ENCODE measurements around the gene CAMK1G.

CAMK1G gene

DNA sequence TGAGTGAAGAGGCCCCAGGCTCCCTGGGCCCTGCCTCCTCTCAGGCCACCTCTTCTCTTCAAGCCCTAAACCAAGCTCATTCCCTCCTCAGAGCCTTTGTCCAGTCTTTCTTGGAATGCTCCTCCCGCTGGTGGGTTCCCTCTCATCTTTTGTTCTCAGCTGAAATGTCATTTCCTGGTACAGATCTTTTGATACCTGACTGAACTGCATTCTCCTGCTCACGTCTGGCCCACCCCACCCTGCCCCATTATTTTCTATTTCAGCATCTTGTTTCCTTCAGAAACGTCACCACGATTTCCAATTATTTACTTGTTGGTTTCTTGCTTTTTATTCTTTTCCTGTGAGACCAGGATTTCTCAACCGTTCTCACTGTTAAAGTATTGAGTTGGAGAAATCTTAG, 52.3 kb downstream of the CAMK1G start:
- DNase-seq (ENCODE audit: low read depth in 3 of 3) = no peak

- no peak for DNase-seq (ENCODE audit: low read depth in 3 of 3)
Measured at GRCh38 chr1:209641832-209642172, 58.3 kb downstream of the CAMK1G start.

DNA sequence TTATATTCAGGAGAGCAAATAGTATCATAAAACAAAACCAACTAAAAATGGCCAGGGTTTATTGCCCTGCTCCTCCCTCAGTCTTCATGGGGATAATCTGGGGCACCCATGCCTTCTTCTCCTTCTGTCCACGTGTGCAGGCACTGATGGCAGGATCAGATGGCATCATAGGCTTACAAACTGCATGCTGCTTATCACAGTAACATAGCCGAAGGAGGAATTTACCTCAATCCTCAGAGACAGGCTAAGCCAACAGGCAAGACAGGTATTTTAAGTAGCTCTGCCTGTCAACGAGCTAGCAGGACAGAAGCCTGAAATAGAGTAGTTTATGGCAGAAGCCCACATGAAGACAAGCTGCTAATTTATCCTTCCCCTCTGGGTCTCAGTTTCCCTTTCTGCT, 59.3 kb downstream of the CAMK1G start:
- no peak for DNase-seq (ENCODE audit: low read depth in 3 of 3)

GRCh38 chr1:209643285-209644020, 59.9 kb downstream of the CAMK1G start:
- no peak for DNase-seq (ENCODE audit: low read depth in 3 of 3)

- no peak for DNase-seq (ENCODE audit: low read depth in 3 of 3)
Measured at GRCh38 chr1:209645574-209646452, 62.3 kb downstream of the CAMK1G start.

DNA sequence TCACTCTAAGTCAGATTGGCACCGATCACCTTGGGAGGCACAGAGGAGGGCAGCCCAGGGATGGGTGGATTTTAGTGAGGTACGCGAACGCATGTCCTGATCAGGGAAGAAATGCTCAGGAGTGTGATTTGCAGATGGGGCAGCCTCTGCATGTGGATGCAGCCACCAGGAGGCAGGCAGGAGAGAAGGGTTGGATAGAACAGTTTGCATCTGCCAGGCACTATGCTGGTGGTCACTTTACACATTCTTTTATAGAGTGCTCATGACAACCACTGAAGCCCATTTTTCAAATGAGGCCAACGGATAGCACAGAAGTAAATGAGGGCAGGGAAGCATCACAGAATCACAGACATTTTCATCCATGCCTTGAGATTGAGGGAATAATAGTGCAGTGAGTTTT, 63.0 kb downstream of the CAMK1G start:
- DNase-seq (ENCODE audit: low read depth in 3 of 3) = no peak

GRCh38 chr1:209647156-209647555, 63.6 kb downstream of the CAMK1G start:
- DNase-seq (ENCODE audit: low read depth in 3 of 3) = no peak

- DNase-seq (ENCODE audit: low read depth in 3 of 3) = no peak
Measured at GRCh38 chr1:209648346-209648745, 64.8 kb downstream of the CAMK1G start.

DNA sequence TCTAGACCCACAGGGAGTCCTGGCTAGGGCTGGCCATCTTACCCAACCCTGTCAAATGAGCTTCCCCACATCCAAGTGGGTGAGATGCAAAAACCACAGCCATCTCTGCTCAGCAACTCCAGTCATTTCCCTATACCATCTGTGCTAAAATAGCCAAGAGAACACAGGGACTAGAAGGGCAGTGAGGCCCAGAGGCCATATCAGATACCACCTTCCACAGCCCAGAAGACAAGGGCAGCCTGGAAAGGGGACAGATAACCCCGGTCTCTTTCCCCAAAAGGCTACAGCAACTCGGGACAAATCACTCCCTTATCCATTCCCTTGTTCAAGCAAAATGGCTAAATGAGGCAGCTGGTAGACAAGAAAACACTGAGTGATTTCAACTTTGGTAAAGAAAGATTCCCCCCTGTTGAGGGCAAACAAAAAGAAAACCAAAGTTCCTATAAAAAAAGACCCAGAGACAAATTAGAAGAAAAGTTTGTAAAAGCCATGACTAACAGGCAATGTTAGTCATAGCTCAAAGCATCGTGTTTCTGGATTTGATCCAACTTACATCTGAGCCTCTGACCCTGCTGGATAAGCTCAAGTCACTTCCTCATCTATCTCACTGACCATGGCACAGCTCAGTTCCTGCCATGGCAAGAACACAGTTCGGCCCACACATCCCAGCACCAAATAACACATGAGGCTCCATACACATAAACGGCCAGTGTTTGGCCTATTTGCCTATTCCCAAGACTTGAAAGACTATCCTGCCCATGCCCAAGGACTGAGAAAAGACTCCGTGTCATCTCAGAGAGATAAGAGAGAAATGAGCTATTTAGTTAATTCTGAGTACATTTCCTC, 65.6 kb downstream of the CAMK1G start:
- no peak for DNase-seq (ENCODE audit: low read depth in 3 of 3)

DNA sequence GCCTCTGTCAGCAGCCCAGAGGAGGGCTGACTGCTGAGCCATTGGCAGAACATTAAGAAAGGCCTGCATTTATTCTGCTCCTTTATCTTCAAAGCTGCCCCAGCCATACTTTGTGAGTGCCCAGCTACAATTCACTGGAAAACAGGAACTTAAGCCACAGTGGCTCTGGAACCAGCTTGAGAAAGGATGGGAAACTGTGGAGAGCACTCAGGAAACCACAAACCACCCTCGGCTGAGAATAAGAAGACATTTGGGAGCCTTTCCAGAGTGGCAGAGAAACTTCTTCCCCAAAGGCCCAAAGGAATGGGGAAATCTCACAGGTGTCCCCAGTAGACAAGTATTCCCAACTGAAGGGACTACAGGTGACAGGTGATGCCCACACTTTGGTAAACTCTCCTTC, 66.9 kb downstream of the CAMK1G start:
- no peak for DNase-seq (ENCODE audit: low read depth in 3 of 3)

DNA sequence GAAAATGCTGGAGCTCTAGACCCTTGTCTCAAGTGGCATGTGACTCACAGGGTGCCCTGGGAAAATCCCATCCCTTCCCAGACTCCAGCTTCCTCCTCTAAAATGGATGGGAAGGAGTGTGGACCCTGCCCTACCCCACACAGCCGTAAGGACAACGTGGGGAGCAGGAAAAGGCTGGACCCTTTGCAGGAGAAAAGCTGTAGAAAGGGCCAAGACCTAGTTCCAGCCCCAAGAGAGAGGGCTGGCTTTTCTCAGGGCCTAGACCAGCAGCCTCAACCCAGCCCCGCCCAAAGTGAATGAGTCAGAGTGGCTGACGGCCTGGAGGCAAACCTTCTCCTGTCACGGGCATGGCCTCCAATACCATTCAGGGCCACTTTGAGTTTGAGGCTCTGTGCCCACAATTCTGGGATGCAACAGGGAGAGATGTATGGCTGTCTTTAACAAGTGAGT, 67.6 kb downstream of the CAMK1G start:
- peak in 2 of 3 experiments; percentile 18 to 20 for DNase-seq (ENCODE audit: low read depth in 3 of 3)

DNA sequence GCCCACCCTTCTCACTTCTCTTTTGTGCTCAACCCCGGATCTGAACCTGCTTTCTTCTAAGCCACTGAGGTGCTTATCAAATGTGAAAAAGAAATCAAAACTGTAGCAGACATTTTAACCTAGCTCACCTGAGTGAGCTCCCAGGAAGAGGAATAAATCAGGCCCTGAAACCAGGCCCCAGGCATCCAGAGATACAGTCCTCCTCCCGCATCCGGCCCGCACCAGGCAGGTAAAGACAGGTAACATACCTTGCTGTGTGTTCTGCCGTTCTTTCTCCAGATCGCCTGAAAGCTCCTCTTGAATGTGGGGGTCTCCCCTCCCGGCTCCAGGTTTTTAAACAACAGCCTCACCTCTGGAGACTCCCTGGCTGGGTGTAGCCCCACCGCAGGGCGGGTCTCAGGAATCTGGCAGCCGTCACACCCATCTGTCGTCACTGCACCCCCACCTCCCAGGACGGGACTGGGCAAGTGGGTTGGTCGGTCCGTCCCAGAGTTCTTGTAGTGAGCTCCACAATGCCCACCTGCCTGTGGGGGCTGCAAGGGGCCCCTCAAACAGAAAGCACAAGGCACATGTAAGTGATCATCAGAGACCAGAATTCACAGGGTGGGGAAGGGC, 68.7 kb downstream of the CAMK1G start, which contains the start of gene LAMB3:
Gene LAMB3 (minus strand): TSS at position 305 of the 615 bp plus-strand sequence. CDS start 1,481 bp downstream, outside the sequence.
- no peak for DNase-seq (ENCODE audit: low read depth in 3 of 3)

DNA sequence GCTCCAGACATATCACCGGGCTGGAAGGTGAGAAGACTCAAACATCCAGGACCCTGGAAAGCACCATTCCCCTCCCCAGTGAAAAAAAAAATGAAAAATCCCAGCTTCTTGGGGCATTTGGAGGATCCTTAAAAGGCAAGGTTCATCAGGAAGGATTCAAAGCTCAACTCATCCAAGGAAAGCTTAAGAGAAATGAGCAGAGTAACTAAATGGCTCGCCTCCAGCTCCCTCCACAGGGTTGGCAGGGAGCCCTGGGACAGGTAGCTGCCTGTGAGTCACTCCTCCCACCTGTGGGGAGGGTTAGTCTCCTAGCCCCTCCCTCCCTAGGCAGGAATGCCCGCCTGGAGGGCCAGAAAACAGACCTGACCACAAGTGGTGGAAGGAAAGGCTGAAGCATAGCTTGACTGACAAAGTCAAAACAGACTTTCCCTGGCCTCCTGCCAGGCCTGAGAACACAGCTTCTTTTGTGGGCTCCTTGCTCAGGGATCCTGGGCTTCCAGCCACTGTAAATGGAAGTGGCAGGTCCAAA, 69.4 kb downstream of the CAMK1G start:
- DNase-seq (ENCODE audit: low read depth in 3 of 3) = peak in 2 of 3 experiments; percentile 13 to 25

- no peak for DNase-seq (ENCODE audit: low read depth in 3 of 3)
Measured at GRCh38 chr1:209653915-209654351, 70.4 kb downstream of the CAMK1G start.

GRCh38 chr1:209655411-209656231, 72.1 kb downstream of the CAMK1G start:
- DNase-seq (ENCODE audit: low read depth in 3 of 3) = no peak

GRCh38 chr1:209657140-209657879, 73.8 kb downstream of the CAMK1G start:
- DNase-seq (ENCODE audit: low read depth in 3 of 3) = no peak

DNA sequence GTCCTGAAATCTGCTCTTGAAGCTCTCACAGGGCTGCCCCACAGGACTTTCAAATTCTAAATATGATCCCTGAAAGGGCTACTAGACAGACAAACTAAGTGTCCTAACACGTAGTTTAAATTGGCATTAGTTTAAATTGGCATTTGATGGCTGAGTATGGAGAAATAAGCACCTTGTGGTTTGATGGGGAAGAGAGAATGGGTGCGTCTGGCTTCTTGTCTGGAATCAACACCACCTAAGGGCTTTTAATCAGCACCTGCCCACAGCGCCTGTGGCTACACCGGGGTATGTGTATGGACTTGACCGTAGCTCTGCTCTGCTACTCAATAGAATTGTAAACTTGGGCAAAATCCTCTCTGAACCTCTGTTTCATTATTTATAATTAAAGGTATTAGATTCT, 74.4 kb downstream of the CAMK1G start:
- no peak for DNase-seq (ENCODE audit: low read depth in 3 of 3)

DNA sequence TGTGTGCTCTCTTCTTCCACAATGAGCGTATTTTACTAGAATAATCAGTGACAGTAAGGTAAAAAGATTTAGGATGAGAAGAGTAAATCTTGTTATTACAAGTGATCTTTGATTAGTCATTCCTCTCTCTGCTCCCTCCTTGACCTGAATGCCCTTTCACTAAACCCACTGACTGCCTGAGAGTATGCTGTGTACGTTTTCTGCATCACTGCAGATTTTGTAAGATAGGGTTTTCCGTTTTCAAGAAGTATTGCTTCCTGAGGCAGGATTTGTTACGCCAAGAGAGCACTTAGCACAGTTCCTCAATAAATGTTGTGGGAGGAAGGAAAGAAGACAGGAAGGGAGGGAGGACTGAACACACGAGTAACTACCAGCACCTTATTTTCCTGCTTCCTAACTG, 76.4 kb downstream of the CAMK1G start:
- DNase-seq (ENCODE audit: low read depth in 3 of 3) = no peak

DNA sequence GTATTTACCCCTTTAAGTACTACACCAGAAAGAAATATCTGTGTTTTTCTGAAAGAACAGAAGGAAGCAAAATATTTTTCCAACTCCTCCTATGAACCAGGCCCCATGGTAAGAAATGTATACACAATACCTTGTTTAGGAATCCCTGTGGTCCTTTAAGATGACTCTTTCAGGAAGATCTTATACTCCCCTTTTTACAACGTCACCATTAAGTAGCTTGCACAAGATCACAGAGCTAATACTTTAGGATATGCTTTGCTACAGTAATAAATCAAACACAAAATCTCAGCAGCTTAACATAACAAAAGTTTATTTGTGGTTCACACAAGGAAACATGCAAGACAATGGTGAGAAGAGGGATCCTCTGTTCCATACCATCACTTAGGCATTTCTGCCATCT, 77.6 kb downstream of the CAMK1G start:
- DNase-seq (ENCODE audit: low read depth in 3 of 3) = no peak

- DNase-seq (ENCODE audit: low read depth in 3 of 3) = no peak
Measured at GRCh38 chr1:209662879-209663327, 79.4 kb downstream of the CAMK1G start.

Data from stimulated activated CD4-positive, alpha-beta T cell treated with anti-CD3 and anti-CD28 coated beads, TNF-alpha, amount 100 ng/mL, for 4 hours (primary cell).